ENCODE measurements around the gene CLEC20A. TPM values are rescaled to one million over a fixed set of nuclear protein-coding genes. Genes with fewer than 3 reads are reported as not detected.
"Not testable (repeated sequence)": the region's sequence is repeated elsewhere in the genome, so short reads cannot be mapped to it uniquely, and the experiment has no call there.

CLEC20A gene
- total RNA-seq, 2 donors from 2014 or later, result not detected

DNA sequence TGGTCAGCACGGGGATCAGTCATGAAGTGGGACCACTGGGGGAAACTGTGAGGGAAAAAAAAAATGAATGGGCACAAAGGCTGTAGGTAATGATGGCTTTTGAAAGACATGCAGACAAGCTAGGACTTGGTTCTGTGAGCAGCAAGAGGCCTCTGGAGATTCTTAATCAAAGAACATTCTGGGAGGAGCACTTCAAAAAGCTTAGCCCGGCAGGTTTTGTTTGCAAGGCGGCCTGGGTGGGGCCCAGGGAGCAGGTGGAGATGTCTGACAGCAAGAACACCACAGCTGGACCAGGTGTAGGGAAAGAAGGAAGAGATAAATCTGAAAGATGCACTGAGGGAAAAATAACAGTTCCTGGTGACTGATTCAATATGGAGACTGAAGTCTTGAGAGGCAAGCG, 22.1 kb upstream of the CLEC20A start:
- H3K4me1 Mint-ChIP-seq (ENCODE audit: low read depth), result no peaks in the 10 kb centered on the region
- ATAC-seq (replicated peaks in 1 of 2), result no peak

DNA sequence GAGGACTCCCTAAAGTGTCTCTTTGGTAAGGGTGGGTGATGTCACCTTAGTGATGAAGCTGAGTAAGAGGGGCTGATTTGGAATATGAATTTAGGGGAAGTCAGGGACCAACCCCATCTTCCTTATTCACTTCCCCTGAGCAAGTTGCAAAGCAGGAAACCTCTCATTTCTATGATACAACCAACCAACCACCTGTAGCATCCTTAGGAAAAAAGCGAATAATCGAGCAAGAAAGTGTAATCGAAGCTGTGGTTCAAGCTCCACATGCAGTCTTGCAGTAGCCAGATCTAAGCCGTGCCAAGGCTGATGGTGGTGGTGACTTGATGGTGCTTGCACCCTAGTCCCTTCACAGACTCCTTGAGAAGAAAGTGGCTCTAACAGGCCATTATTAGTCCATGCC, 19.3 kb upstream of the CLEC20A start:
- H3K27me3 Mint-ChIP-seq (ENCODE audit: low read depth), result no peaks in the 10 kb centered on the region
- ATAC-seq (replicated peaks in 1 of 2) (no peak), DNase-seq (no peak)
- H3K27ac Mint-ChIP-seq, result no peak overlapping the region
- H3K36me3 Mint-ChIP-seq (ENCODE audit: insufficient read depth in 2 of 2), result no peaks in the 10 kb centered on the region
- H3K9me3 Mint-ChIP-seq, result no peaks in the 10 kb centered on the region
- no peak overlapping the region for H3K4me3 Mint-ChIP-seq
- H3K4me1 Mint-ChIP-seq (ENCODE audit: low read depth), result no peaks in the 10 kb centered on the region

More for the DNA sequence above, 22.1 kb upstream of the CLEC20A start:
- no peaks in the 10 kb centered on the region for H3K36me3 Mint-ChIP-seq (ENCODE audit: insufficient read depth in 2 of 2)
- H3K27ac Mint-ChIP-seq, result no peak overlapping the region
- H3K9me3 Mint-ChIP-seq, result no peaks in the 10 kb centered on the region
- no peak overlapping the region for H3K4me3 Mint-ChIP-seq
- no peaks in the 10 kb centered on the region for H3K27me3 Mint-ChIP-seq (ENCODE audit: low read depth)
- DNase-seq, result no peak

DNA sequence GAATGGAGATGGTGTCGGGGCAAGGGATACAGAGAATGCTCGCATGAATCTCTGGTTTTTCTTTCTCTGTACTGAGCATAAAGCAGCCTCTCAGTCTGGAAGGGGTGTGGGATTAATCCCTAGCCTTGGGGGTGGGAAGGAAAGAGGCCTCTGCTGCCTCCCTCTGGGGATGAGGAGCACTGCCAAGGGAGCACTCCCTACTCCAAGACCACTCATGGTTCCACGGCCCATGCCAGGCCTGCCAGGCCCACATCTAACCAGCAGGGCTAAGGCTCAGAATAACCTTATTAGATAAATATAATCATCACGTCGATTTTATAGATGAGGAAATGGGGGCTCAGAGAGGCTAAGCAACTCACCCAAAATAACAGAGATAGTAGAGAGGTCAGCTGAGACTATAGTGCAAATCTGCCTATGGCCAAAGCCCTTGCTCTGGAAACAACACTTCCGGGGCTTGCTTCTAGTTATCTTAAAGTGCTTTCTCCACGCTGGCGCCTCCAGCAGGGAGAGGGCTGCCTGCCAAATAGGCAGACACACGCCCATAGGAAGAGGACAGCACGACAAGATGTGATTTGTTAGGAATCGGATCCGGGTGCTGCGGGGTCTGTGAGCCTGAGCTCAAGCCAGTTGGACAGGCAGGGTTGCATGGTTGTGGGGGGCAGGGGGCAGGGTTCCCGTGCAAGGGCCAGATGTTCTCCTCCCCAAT, 16.7 kb upstream of the CLEC20A start:
- Mint-ChIP-seq H3K4me3 (no peak overlapping the region), H3K27ac (no peak overlapping the region), H3K9me3 (no peaks in the 10 kb centered on the region), H3K27me3 (ENCODE audit: low read depth) (no peaks in the 10 kb centered on the region), H3K4me1 (ENCODE audit: low read depth) (no peaks in the 10 kb centered on the region), H3K36me3 (ENCODE audit: insufficient read depth in 2 of 2) (no peaks in the 10 kb centered on the region)
- ATAC-seq (replicated peaks in 1 of 2) (no peak), DNase-seq (no peak)

GRCh38 chr1:178512566-178513277, 16.0 kb upstream of the CLEC20A start, which contains the start of gene TEX35:
TSS of gene TEX35 (plus strand) at chr1:178513109. CDS start at chr1:178513189, 80 bp downstream.
- DNase-seq (no peak), ATAC-seq (replicated peaks in 1 of 2) (no peak)
- no peak within 1 kb of the TSS for H3K27ac Mint-ChIP-seq
- no peaks in the 10 kb centered on the region for H3K4me1 Mint-ChIP-seq (ENCODE audit: low read depth)
- H3K9me3 Mint-ChIP-seq, result no peaks in the 10 kb centered on the region
- H3K27me3 Mint-ChIP-seq (ENCODE audit: low read depth), result no peaks in the 10 kb centered on the region
- no peak within 1 kb of the TSS for H3K4me3 Mint-ChIP-seq
- H3K36me3 Mint-ChIP-seq (ENCODE audit: insufficient read depth in 2 of 2), result no peaks in the 10 kb centered on the region

DNA sequence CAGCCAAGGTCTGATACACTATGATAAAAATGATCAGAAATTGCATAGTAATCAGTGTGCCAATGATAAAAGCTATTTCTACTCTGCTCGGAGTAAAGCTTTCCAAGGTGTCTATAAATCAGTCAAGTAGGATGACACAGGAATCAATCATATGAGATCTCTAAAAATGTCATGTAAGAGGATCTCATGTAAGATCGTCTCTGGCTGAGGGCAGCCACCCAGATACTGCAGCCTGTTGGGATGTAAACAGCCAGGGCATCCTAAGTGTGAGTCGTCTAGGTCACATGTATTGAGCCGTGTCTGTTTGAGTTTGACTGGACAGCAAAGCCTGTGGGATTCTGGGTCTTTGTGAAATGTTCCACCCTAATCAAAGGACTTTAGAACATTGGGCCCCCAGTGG, 13.4 kb upstream of the CLEC20A start:
- Mint-ChIP-seq H3K36me3 (ENCODE audit: insufficient read depth in 2 of 2) (no peaks in the 10 kb centered on the region), H3K27ac (no peak overlapping the region), H3K4me3 (no peak overlapping the region), H3K9me3 (no peaks in the 10 kb centered on the region), H3K4me1 (ENCODE audit: low read depth) (no peaks in the 10 kb centered on the region), H3K27me3 (ENCODE audit: low read depth) (no peaks in the 10 kb centered on the region)
- DNase-seq (no peak), ATAC-seq (replicated peaks in 1 of 2) (no peak)

GRCh38 chr1:178509414-178510007, 12.7 kb upstream of the CLEC20A start:
- H3K36me3 Mint-ChIP-seq (ENCODE audit: insufficient read depth in 2 of 2), result no peaks in the 10 kb centered on the region
- no peaks in the 10 kb centered on the region for H3K27me3 Mint-ChIP-seq (ENCODE audit: low read depth)
- no peaks in the 10 kb centered on the region for H3K9me3 Mint-ChIP-seq
- no peak for ATAC-seq (replicated peaks in 1 of 2)
- no peak overlapping the region for H3K4me3 Mint-ChIP-seq
- H3K27ac Mint-ChIP-seq, result no peak overlapping the region
- no peak for DNase-seq
- no peaks in the 10 kb centered on the region for H3K4me1 Mint-ChIP-seq (ENCODE audit: low read depth)

DNA sequence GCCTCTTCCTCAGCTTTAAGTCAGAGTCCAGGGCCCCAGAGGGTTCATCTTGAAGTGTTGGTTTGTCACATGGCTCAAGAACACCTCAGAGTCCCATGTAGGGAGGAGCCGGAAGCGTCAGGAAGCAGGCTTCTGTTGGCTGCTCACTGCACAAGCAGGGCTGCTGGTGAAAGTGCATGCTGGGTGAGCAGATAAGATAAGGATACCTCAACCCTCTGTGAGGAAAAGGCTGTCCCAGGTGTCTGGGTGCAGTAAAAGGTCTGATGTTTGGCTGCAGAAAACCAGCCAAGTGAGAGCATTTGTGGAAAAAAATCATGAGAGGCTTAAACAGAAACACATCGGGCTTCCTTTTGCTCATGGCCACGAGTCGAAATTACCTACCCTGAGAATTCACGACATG, 9.9 kb upstream of the CLEC20A start:
- no peak overlapping the region for H3K27ac Mint-ChIP-seq
- no peak for DNase-seq
- no peak for ATAC-seq (replicated peaks in 1 of 2)
- no peaks in the 10 kb centered on the region for H3K9me3 Mint-ChIP-seq
- H3K4me3 Mint-ChIP-seq, result no peak overlapping the region
- H3K27me3 Mint-ChIP-seq (ENCODE audit: low read depth), result no peaks in the 10 kb centered on the region
- no peaks in the 10 kb centered on the region for H3K36me3 Mint-ChIP-seq (ENCODE audit: insufficient read depth in 2 of 2)
- no peaks in the 10 kb centered on the region for H3K4me1 Mint-ChIP-seq (ENCODE audit: low read depth)

GRCh38 chr1:178506177-178506576, 9.4 kb upstream of the CLEC20A start:
- Mint-ChIP-seq H3K4me1 (ENCODE audit: low read depth) (no peaks in the 10 kb centered on the region), H3K9me3 (no peaks in the 10 kb centered on the region), H3K27me3 (ENCODE audit: low read depth) (no peaks in the 10 kb centered on the region), H3K4me3 (no peak overlapping the region), H3K36me3 (ENCODE audit: insufficient read depth in 2 of 2) (no peaks in the 10 kb centered on the region), H3K27ac (no peak overlapping the region)
- ATAC-seq (replicated peaks in 1 of 2), result no peak
- DNase-seq, result no peak

DNA sequence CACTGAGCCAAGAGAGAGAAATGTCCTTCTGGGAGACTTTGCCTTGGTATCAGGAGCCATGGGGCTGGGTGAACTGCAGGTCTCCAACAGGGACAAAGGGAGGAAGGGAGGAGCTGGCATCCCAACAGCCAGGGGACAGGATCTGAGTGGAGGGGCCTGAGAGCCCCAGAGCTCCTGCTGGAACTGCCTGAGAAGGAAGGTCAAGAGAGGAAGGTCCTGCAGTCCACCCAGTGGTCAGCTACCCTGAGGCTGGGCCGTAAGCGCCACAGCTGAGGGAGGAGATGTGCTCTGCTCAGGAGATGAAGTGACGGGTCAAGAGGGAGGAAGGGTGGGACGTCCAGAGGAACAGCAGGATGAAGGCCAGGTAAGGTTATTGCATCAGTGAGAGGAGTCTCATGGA, 7.5 kb upstream of the CLEC20A start:
- ATAC-seq (replicated peaks in 1 of 2) (no peak), DNase-seq (no peak)
- Mint-ChIP-seq H3K36me3 (ENCODE audit: insufficient read depth in 2 of 2) (no peaks in the 10 kb centered on the region), H3K27ac (no peak overlapping the region), H3K27me3 (ENCODE audit: low read depth) (no peaks in the 10 kb centered on the region), H3K4me3 (no peak overlapping the region), H3K4me1 (ENCODE audit: low read depth) (no peaks in the 10 kb centered on the region), H3K9me3 (no peaks in the 10 kb centered on the region)

- Mint-ChIP-seq H3K4me3 (no peak overlapping the region), H3K9me3 (no peaks in the 10 kb centered on the region), H3K27ac (no peak overlapping the region), H3K36me3 (ENCODE audit: insufficient read depth in 2 of 2) (no peaks in the 10 kb centered on the region), H3K4me1 (ENCODE audit: low read depth) (no peaks in the 10 kb centered on the region), H3K27me3 (ENCODE audit: low read depth) (no peaks in the 10 kb centered on the region)
- no peak for DNase-seq
- ATAC-seq (replicated peaks in 1 of 2), result no peak
These were observed 7.1 kb upstream of the CLEC20A start for GRCh38 chr1:178503849-178504248.

DNA sequence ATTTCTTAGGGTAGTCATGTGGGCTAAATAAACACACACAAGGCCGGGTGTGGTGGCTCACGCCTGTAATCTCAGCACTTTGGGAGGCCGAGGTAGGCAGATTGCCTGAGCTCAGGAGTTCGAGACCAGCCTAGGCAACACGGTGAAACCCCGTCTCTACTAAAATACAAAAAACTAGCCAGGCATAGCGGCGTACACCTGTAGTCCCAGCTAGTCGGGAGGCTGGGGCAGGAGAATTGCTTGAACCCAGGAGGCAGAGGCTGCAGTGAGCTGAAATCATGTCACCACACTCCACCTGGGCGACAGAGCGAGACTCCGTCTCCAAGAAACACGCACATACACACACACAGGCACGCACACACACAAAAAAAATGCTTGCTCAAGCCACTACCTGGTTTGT, 6.6 kb upstream of the CLEC20A start:
- H3K9me3 Mint-ChIP-seq; H3K27me3 Mint-ChIP-seq (ENCODE audit: low read depth); ATAC-seq (replicated peaks in 1 of 2); DNase-seq; H3K4me3 Mint-ChIP-seq; H3K27ac Mint-ChIP-seq; H3K36me3 Mint-ChIP-seq (ENCODE audit: insufficient read depth in 2 of 2); H3K4me1 Mint-ChIP-seq (ENCODE audit: low read depth): not testable (repeated sequence)

DNA sequence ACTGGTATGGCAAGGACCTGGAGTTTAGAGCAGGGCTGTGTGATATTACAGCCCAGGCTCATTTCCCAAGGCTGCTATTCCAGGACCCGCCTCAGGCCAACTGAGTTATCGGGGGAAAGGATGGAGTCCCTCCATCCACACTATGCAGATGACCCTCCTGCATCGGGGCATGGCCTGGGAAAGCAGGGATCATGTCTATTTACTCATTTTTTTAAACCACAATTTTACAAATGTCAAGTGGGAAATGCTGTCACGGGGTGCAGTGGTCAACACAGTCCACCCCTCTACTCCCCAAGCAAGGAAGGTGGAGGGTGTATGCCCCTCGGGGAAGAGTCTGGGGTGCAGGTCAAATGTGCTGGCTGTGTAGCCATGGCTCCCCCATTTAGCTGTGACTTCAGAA, 6.1 kb upstream of the CLEC20A start:
- H3K4me3 Mint-ChIP-seq, result no peak overlapping the region
- H3K36me3 Mint-ChIP-seq (ENCODE audit: insufficient read depth in 2 of 2), result no peaks in the 10 kb centered on the region
- no peak overlapping the region for H3K27ac Mint-ChIP-seq
- no peak for ATAC-seq (replicated peaks in 1 of 2)
- H3K9me3 Mint-ChIP-seq, result no peaks in the 10 kb centered on the region
- H3K27me3 Mint-ChIP-seq (ENCODE audit: low read depth), result no peaks in the 10 kb centered on the region
- DNase-seq, result no peak
- no peaks in the 10 kb centered on the region for H3K4me1 Mint-ChIP-seq (ENCODE audit: low read depth)

DNA sequence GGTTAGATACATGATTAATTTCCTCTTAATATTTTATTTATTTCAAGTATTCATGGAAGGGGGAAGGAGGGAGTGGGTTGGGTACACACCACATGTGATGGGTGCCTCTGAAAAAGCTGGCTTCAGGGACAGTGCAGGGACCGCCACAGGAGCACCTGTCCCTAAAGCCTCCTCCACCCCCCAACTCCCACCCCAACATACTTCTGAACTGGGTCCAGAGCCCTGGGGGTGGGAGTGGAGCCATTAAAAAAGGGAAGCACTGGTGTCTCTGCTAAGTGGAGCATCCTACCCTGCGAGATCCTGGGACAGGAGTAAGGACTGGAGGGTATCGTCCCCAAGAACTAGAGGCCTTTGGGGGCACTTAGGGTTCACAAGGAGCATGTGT, 5.6 kb upstream of the CLEC20A start:
- H3K27ac Mint-ChIP-seq, result no peak overlapping the region
- H3K36me3 Mint-ChIP-seq (ENCODE audit: insufficient read depth in 2 of 2), result no peaks in the 10 kb centered on the region
- no peaks in the 10 kb centered on the region for H3K4me1 Mint-ChIP-seq (ENCODE audit: low read depth)
- ATAC-seq (replicated peaks in 1 of 2) (no peak), DNase-seq (no peak)
- H3K4me3 Mint-ChIP-seq, result no peak overlapping the region
- H3K9me3 Mint-ChIP-seq, result no peaks in the 10 kb centered on the region
- H3K27me3 Mint-ChIP-seq (ENCODE audit: low read depth), result no peaks in the 10 kb centered on the region
